Breast epithelium (tissue), 4 donors: ENCODE results near the gene STIM2. TPM values are rescaled to one million over a fixed set of nuclear protein-coding genes. Genes with fewer than 3 reads are reported as not detected.
"Not testable (repeated sequence)": the region's sequence is repeated elsewhere in the genome, so short reads cannot be mapped to it uniquely, and the experiment has no call there.

Experiments used
- DNase-seq, 2 donors: peaks; one replicate each; pipeline ENCODE4 v3.0.0-alpha.2; 2019; ENCODE audit warnings: low spot score in 2 of 2
- H3K27ac ChIP-seq, 2 donors: fragments of 200-600 bp; sonication (generic) in 1 of 2; one replicate each; pipeline ENCODE4 v1.5.1; 2016 to 2019; ENCODE audit warnings: mild to moderate bottlenecking in 1 of 2
- H3K27me3 ChIP-seq, 2 donors: fragments of 200-600 bp; sonication (generic) in 1 of 2; one replicate each; pipeline versions ENCODE4 v1.5.1 to v1.6.0; 2017 to 2019; ENCODE audit warnings: control low read depth in 1 of 2, mild to moderate bottlenecking in 1 of 2
- H3K36me3 ChIP-seq: fragments of 200-600 bp; one replicate; pipeline ENCODE4 v1.5.1; 2019
- H3K4me1 ChIP-seq, 2 donors: fragments of 200-600 bp; sonication (generic); one replicate each; pipeline ENCODE4 v1.5.1; 2016 to 2019; ENCODE audit warnings: control low read depth in 1 of 2
- H3K4me3 ChIP-seq, 3 donors: fragments of 200-600 bp; sonication (generic); 1 replicate in 2 of 3; 2 replicates in 1 of 3; pipeline ENCODE4 v1.5.1; 2016 to 2019; ENCODE audit warnings: mild to moderate bottlenecking in 3 of 3, moderate library complexity in 2 of 3
- H3K9me3 ChIP-seq, 2 donors: fragments of 200-600 bp; sonication (generic) in 1 of 2; one replicate each; pipeline ENCODE4 v1.5.1; 2016 to 2019; ENCODE audit warnings: control low read depth in 1 of 2
- CTCF ChIP-seq, 3 donors: fragments of 450-650 bp; IDR thresholded peaks; one replicate each; pipeline ENCODE4 v1.5.1; 2016 to 2017; ENCODE audit warnings: antibody characterized with exemption in 3 of 3, mild to moderate bottlenecking in 3 of 3, moderate library complexity in 3 of 3
- POLR2A ChIP-seq: fragments of 450-650 bp; IDR thresholded peaks from one replicate; pipeline ENCODE4 v1.6.1; 2016; ENCODE audit warnings: antibody characterized with exemption, mild to moderate bottlenecking, moderate library complexity
- POLR2AphosphoS5 ChIP-seq, 3 donors: sonication (generic); formaldehyde crosslinking; IDR thresholded peaks; one replicate each; pipeline ENCODE4 v1.6.1; 2017; ENCODE audit warnings: antibody characterized with exemption in 3 of 3
- intact Hi-C: fragments of 100-400 bp; cut with DNase I; formaldehyde crosslinking; loops from one replicate; pipeline ENCODE4 v1.15.1; 2023; ENCODE audit warnings: low total_unique reads
- total RNA-seq, 3 donors: library from RNA; depleted of rRNA; stranded (reverse); fragments of >200 nt; gene quantifications; one replicate each; pipeline ENCODE4 v1.1.0, GENCODE V29; 2016

Gene STIM2
- total RNA-seq, 3 donors from 2014 or later = 12.0 to 24.7 (median 23.3) TPM

GRCh38 chr4:27022963-27023362 lies 162.3 kb downstream of the STIM2 start:
- no peak for DNase-seq
- intact Hi-C loops = no loop called here
- Histone ChIP-seq H3K27ac (no peak overlapping the region), H3K4me1 (no peaks in the 10 kb centered on the region), H3K9me3 (no peaks in the 10 kb centered on the region), H3K27me3 (no peaks in the 10 kb centered on the region), H3K36me3 (no peaks in the 10 kb centered on the region), H3K4me3 (no peak overlapping the region)
- TF ChIP-seq POLR2AphosphoS5 (IDR thresholded peaks at IDR 0.05) = no peak
- TF ChIP-seq CTCF (IDR thresholded peaks at IDR 0.05) = no peak
- no peak for TF ChIP-seq POLR2A

GRCh38 chr4:27023366-27023765 lies 162.7 kb downstream of the STIM2 start:
- no peak for TF ChIP-seq POLR2A
- no peak for TF ChIP-seq POLR2AphosphoS5 (IDR thresholded peaks at IDR 0.05)
- TF ChIP-seq CTCF (IDR thresholded peaks at IDR 0.05) = no peak
- DNase-seq = no peak
- H3K9me3 ChIP-seq = no peaks in the 10 kb centered on the region
- no peak overlapping the region for H3K27ac ChIP-seq
- H3K4me3 ChIP-seq = no peak overlapping the region
- intact Hi-C loops = no loop called here
- no peaks in the 10 kb centered on the region for H3K27me3 ChIP-seq
- H3K36me3 ChIP-seq = no peaks in the 10 kb centered on the region
- H3K4me1 ChIP-seq = no peaks in the 10 kb centered on the region

GRCh38 chr4:27024805-27025204 lies 164.2 kb downstream of the STIM2 start:
- H3K4me3 ChIP-seq = no peak overlapping the region
- no peaks in the 10 kb centered on the region for H3K27me3 ChIP-seq
- no peaks in the 10 kb centered on the region for H3K9me3 ChIP-seq
- DNase-seq = no peak
- no peak overlapping the region for H3K27ac ChIP-seq
- no peaks in the 10 kb centered on the region for H3K4me1 ChIP-seq
- no peaks in the 10 kb centered on the region for H3K36me3 ChIP-seq
- TF ChIP-seq POLR2AphosphoS5 (IDR thresholded peaks at IDR 0.05) (no peak), POLR2A (no peak), CTCF (IDR thresholded peaks at IDR 0.05) (no peak)
- intact Hi-C loops = no loop called here

- no peaks in the 10 kb centered on the region for H3K36me3 ChIP-seq
- no peaks in the 10 kb centered on the region for H3K9me3 ChIP-seq
- H3K4me1 ChIP-seq = no peaks in the 10 kb centered on the region
- TF ChIP-seq POLR2AphosphoS5 (IDR thresholded peaks at IDR 0.05) (no peak), CTCF (IDR thresholded peaks at IDR 0.05) (no peak)
- no peak for DNase-seq
- intact Hi-C loops = no loop called here
- H3K27ac ChIP-seq = no peak overlapping the region
- H3K27me3 ChIP-seq = no peaks in the 10 kb centered on the region
- H3K4me3 ChIP-seq = no peak overlapping the region
These were observed 166.8 kb downstream of the STIM2 start for GRCh38 chr4:27027428-27027827.

GRCh38 chr4:27035127-27035526 lies 174.5 kb downstream of the STIM2 start:
- H3K36me3 ChIP-seq, H3K4me3 ChIP-seq, H3K27ac ChIP-seq, H3K4me1 ChIP-seq, DNase-seq, intact Hi-C loops, H3K27me3 ChIP-seq, H3K9me3 ChIP-seq: not testable (repeated sequence)

- H3K27ac ChIP-seq = no peak overlapping the region
- peaks cover 0 to 8% of the 10 kb centered on the region in 2 donors for H3K9me3 ChIP-seq
- no peak for DNase-seq
- TF ChIP-seq POLR2A = no peak
- no peak for TF ChIP-seq CTCF (IDR thresholded peaks at IDR 0.05)
- no peak for TF ChIP-seq POLR2AphosphoS5 (IDR thresholded peaks at IDR 0.05)
- H3K27me3 ChIP-seq = no peaks in the 10 kb centered on the region
- no peak overlapping the region for H3K4me3 ChIP-seq
- no peaks in the 10 kb centered on the region for H3K36me3 ChIP-seq
- H3K4me1 ChIP-seq = no peaks in the 10 kb centered on the region
- intact Hi-C loops = no loop called here
These were observed 179.7 kb downstream of the STIM2 start for GRCh38 chr4:27040356-27040755.
